ENCODE data around the gene C4orf33.

The C4orf33 gene

DNA sequence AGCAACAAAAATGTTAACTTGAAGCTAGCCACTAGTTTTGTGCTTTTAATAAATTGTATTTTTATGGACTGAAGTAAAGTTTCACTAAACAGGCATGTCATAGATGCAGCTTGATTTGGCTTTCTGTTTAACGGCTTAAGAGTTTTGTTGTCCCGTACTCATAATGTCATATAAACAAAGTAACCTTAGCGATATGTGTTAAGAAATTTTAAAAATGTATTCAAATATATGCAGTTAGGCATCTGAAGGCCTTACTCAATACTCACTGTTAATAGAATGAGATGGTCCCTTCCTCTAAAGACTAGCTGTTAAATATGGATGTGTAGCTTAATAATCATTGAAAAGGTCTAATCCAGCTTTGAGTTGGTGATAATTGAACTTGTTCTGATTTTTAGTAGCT is 1.6 kb upstream of the C4orf33 start:
- H3K4me1 ChIP-seq (ENCODE audit: insufficient read depth, low read length, severe bottlenecking): peaks cover 50% of the 10 kb centered on the region
- no peaks in the 10 kb centered on the region for H3K27me3 ChIP-seq (ENCODE audit: insufficient read depth, low read length)
- H3K9me2 ChIP-seq (ENCODE audit: low read depth, low read length): no peaks in the 10 kb centered on the region
- peak overlapping the region; percentile 91 for H3K4me2 ChIP-seq (ENCODE audit: low read length)
- peak overlapping the region; percentile 89; the same call in 1 of the 2 replicates for H3K9ac ChIP-seq (ENCODE audit: low read length)
- no peak overlapping the region for H3K27ac ChIP-seq (ENCODE audit: low read depth, low read length, poor library complexity, severe bottlenecking)
- H4K20me1 ChIP-seq (ENCODE audit: insufficient read depth, low read length): no peaks in the 10 kb centered on the region
- TF ChIP-seq, protein P1, sequence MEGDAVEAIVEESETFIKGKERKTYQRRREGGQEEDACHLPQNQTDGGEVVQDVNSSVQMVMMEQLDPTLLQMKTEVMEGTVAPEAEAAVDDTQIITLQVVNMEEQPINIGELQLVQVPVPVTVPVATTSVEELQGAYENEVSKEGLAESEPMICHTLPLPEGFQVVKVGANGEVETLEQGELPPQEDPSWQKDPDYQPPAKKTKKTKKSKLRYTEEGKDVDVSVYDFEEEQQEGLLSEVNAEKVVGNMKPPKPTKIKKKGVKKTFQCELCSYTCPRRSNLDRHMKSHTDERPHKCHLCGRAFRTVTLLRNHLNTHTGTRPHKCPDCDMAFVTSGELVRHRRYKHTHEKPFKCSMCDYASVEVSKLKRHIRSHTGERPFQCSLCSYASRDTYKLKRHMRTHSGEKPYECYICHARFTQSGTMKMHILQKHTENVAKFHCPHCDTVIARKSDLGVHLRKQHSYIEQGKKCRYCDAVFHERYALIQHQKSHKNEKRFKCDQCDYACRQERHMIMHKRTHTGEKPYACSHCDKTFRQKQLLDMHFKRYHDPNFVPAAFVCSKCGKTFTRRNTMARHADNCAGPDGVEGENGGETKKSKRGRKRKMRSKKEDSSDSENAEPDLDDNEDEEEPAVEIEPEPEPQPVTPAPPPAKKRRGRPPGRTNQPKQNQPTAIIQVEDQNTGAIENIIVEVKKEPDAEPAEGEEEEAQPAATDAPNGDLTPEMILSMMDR (IDR thresholded peaks at IDR 0.05; ENCODE audit: low read length): no peak
- TF ChIP-seq EZH2 (IDR thresholded peaks at IDR 0.05; ENCODE audit: borderline replicate concordance, low read length): no peak
- H3K9me3 ChIP-seq (ENCODE audit: low read length): no peaks in the 10 kb centered on the region
- peak overlapping the region; percentile 95 for H3K4me3 ChIP-seq (ENCODE audit: low read depth, low read length, poor library complexity, severe bottlenecking)
- no peaks in the 10 kb centered on the region; the same call in 1 of the 2 replicates for H3F3A ChIP-seq (ENCODE audit: insufficient read depth, low read length)
- peaks cover 4% of the 10 kb centered on the region; the same call in 1 of the 2 replicates for H3K36me3 ChIP-seq (ENCODE audit: insufficient read depth, low read length)
- no peak overlapping the region for H2AFZ ChIP-seq (ENCODE audit: low read length)
- H3K79me2 ChIP-seq (ENCODE audit: insufficient read depth, low read length): peaks cover 31% of the 10 kb centered on the region

DNA sequence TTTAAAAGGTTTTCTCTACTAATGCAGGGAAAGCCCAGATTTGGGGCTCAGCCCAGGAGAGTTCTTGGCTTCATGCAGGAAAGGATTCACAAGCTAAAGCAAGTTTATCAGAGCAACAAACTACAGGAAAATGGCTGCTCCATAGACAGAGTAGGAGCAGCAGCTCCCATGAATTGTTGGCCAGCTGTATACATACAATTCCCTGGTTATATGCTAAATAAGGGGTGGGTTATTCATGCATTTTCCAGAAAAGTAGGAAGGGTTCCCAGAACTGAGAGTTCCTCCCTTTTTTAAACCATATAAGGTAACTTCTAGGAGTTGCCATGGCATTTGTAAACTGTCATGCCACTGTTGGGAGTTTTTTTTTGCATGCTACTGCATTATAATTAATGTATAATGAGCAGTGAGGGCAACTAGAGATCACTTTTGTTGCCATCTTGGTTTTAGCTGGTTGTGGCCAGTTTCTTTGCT is 2.6 kb downstream of the C4orf33 start:
- no peaks in the 10 kb centered on the region for H3K9me3 ChIP-seq (ENCODE audit: low read length)
- no peaks in the 10 kb centered on the region for H3K27me3 ChIP-seq (ENCODE audit: insufficient read depth, low read length)
- H3K4me1 ChIP-seq (ENCODE audit: insufficient read depth, low read length, severe bottlenecking): peaks cover 25% of the 10 kb centered on the region
- H3K4me3 ChIP-seq (ENCODE audit: low read depth, low read length, poor library complexity, severe bottlenecking): no peak overlapping the region
- H3K9me2 ChIP-seq (ENCODE audit: low read depth, low read length): no peaks in the 10 kb centered on the region
- no peak overlapping the region for H3K4me2 ChIP-seq (ENCODE audit: low read length)
- H2AFZ ChIP-seq (ENCODE audit: low read length): no peak overlapping the region
- H3K79me2 ChIP-seq (ENCODE audit: insufficient read depth, low read length): no peaks in the 10 kb centered on the region
- H3K9ac ChIP-seq (ENCODE audit: low read length): no peak overlapping the region
- H3K36me3 ChIP-seq (ENCODE audit: insufficient read depth, low read length): no peaks in the 10 kb centered on the region
- H3K27ac ChIP-seq (ENCODE audit: low read depth, low read length, poor library complexity, severe bottlenecking): no peak overlapping the region
- H4K20me1 ChIP-seq (ENCODE audit: insufficient read depth, low read length): no peaks in the 10 kb centered on the region
- no peak for TF ChIP-seq EZH2 (IDR thresholded peaks at IDR 0.05; ENCODE audit: borderline replicate concordance, low read length)
- TF ChIP-seq, protein P1 (IDR thresholded peaks at IDR 0.05; ENCODE audit: low read length): no peak
- H3F3A ChIP-seq (ENCODE audit: insufficient read depth, low read length): no peaks in the 10 kb centered on the region; the same call in 1 of the 2 replicates

DNA sequence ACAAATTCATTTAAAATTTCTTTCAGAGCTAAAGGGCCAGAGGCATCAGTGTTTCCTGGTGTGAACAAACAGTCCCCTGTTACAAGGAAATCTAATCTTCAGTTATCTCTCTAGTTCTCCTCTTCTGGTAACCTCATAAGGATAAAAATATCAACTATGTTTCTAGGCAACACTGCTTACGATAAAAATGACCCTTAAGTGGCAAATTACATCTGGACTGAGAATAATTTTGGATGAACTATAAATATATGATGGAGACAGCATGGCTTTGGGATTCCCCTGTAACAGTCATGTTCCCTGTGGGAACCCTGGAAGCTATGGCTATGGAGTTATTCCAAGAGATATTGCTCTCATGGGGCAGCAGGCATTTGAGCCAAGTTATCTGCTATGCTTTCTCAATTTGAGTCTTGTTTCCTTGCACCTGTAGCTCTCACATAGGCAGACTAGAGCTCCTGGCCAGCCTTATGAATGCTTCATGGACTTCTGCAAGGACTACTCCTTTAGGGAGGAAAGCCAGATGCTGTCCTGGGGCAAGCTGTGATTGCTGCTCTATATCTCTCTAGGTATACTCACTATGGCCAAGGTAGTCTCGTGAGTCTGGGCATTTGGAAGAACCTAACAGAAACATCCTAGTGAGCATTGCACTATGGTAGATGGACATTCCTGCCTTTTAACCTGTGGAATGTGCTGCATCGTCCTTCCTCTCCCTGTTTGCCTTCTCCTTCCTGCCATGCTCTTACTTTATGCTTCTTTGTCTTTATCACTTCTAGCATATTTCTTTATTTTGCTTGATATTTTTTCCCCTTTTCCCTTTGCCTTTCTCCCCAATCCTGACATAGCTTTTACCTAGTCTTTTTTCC is 14.2 kb downstream of the C4orf33 start:
- Histone ChIP-seq H3K4me2 (ENCODE audit: low read length) (no peak overlapping the region), H3K9ac (ENCODE audit: low read length) (no peak overlapping the region), H3K27me3 (ENCODE audit: insufficient read depth, low read length) (no peaks in the 10 kb centered on the region), H3K27ac (ENCODE audit: low read depth, low read length, poor library complexity, severe bottlenecking) (no peak overlapping the region), H3K4me1 (ENCODE audit: insufficient read depth, low read length, severe bottlenecking) (no peaks in the 10 kb centered on the region), H3K4me3 (ENCODE audit: low read depth, low read length, poor library complexity, severe bottlenecking) (no peak overlapping the region), H3F3A (ENCODE audit: insufficient read depth, low read length) (no peaks in the 10 kb centered on the region), H4K20me1 (ENCODE audit: insufficient read depth, low read length) (no peaks in the 10 kb centered on the region), H2AFZ (ENCODE audit: low read length) (no peak overlapping the region), H3K9me2 (ENCODE audit: low read depth, low read length) (no peaks in the 10 kb centered on the region), H3K79me2 (ENCODE audit: insufficient read depth, low read length) (no peaks in the 10 kb centered on the region), H3K36me3 (ENCODE audit: insufficient read depth, low read length) (no peaks in the 10 kb centered on the region), H3K9me3 (ENCODE audit: low read length) (no peaks in the 10 kb centered on the region)
- no peak for TF ChIP-seq EZH2 (IDR thresholded peaks at IDR 0.05; ENCODE audit: borderline replicate concordance, low read length)
- TF ChIP-seq, protein P1 (IDR thresholded peaks at IDR 0.05; ENCODE audit: low read length): no peak

All from OCI-LY1 (cell line).